Measurements from ENCODE around the gene RCOR3. TPM values are rescaled to one million over a fixed set of nuclear protein-coding genes. Genes with fewer than 3 reads are reported as not detected.
"Not testable (repeated sequence)": the region's sequence is repeated elsewhere in the genome, so short reads cannot be mapped to it uniquely, and the experiment has no call there.

The RCOR3 gene
- total RNA-seq, 2 donors from 2014 or later, result 40.7 to 76.8 TPM

DNA sequence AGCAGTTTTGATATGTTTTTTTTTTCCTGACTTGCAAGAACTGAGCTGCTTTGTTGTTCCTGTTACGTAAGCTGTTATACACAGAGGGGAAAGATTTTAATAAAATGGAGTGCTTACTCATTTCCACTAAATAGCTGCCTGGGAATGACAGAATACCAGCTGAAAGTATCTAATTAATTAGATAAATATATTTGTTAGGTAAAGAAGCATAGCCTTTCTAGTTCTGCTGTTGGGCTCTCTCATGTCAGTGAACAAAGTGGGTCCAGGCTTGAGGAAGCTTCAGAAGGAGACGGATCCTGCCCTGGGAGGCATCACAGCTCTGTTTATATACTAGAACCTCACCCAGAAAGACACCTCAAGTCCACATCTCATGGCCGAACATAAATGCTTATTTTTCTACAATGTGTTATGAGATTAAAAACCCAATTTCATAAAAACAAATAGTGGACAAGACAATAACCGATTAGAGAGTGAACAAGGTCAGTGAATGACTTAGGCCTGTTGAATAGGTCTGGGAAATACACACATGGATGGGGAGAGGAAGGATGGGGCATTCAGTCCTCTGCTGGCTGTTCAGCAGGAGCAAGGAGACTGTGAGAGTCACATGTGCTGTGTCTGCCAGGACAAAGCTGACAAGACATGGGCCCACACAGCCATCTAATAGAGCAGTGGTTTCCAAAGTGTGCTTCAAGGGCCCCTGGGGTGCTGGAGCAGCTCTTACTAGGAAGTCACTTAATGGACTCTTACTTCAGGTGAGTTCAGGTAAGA lies 88.1 kb downstream of the RCOR3 start:
- H3K27ac ChIP-seq, result peak overlapping the region in 1 of 4 donors; percentile 52
- H3K27me3 ChIP-seq, result no peaks in the 10 kb centered on the region
- no peak for ATAC-seq
- H3K9me3 ChIP-seq, result no peaks in the 10 kb centered on the region
- TF ChIP-seq CTCF (IDR thresholded peaks at IDR 0.05) (no peak), POLR2A (IDR thresholded peaks at IDR 0.05) (no peak)
- no peak for DNase-seq
- no peak overlapping the region for H3K4me3 ChIP-seq
- no peaks in the 10 kb centered on the region for H3K36me3 ChIP-seq (replicated peaks in 1 of 2; ENCODE audit: insufficient read depth in 1 of 2, low read depth in 2 of 2)
- WGBS, 2 donors, result 28 to 42% methylated on average over 4 of the region's 4 CpGs
- peaks cover 44% of the 10 kb centered on the region for H3K4me1 ChIP-seq
- intact Hi-C loops (cut with DNase I), result no loop called here

DNA sequence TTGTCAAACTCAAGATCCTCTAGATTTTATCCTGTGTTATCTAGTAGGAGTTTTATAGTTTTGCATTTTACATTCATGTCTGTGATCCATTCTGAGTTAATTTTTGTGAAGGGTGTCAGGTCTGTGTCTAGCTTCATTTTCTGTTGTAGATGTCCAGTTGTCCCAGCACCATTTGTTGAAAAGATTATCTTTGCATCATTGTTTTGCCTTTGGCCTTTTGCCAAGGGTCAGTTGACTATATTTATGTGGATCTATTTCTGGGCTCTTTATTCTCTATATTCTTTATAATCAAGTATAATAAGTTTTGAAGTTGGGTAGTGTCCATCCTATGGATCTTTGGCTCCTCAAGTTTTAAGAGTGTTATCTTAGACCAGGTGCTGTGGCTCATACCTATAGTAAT lies 89.4 kb downstream of the RCOR3 start:
- TF ChIP-seq CTCF (IDR thresholded peaks at IDR 0.05), result no peak
- TF ChIP-seq POLR2A (IDR thresholded peaks at IDR 0.05), result no peak
- H3K36me3 ChIP-seq (replicated peaks in 1 of 2; ENCODE audit: insufficient read depth in 1 of 2, low read depth in 2 of 2), result no peaks in the 10 kb centered on the region
- no peak overlapping the region for H3K27ac ChIP-seq
- ATAC-seq (no peak), DNase-seq (no peak)
- H3K4me1 ChIP-seq, result peaks cover 45% of the 10 kb centered on the region
- H3K27me3 ChIP-seq, result no peaks in the 10 kb centered on the region
- intact Hi-C loops (cut with DNase I), result no loop called here
- no peaks in the 10 kb centered on the region for H3K9me3 ChIP-seq
- H3K4me3 ChIP-seq, result no peak overlapping the region

GRCh38 chr1:211349741-211350140 lies 90.6 kb downstream of the RCOR3 start:
- no peak for ATAC-seq
- no peak overlapping the region for H3K27ac ChIP-seq
- TF ChIP-seq POLR2A (IDR thresholded peaks at IDR 0.05) (no peak), CTCF (IDR thresholded peaks at IDR 0.05) (no peak)
- no peaks in the 10 kb centered on the region for H3K36me3 ChIP-seq (replicated peaks in 1 of 2; ENCODE audit: insufficient read depth in 1 of 2, low read depth in 2 of 2)
- no peaks in the 10 kb centered on the region for H3K27me3 ChIP-seq
- H3K4me3 ChIP-seq, result no peak overlapping the region
- WGBS, 2 donors, result 71 to 75% methylated on average over 2 of the region's 2 CpGs
- peaks cover 33% of the 10 kb centered on the region for H3K4me1 ChIP-seq
- DNase-seq, result no peak
- no peaks in the 10 kb centered on the region for H3K9me3 ChIP-seq
- intact Hi-C loops (cut with DNase I), result no loop called here

GRCh38 chr1:211352055-211352454 lies 92.9 kb downstream of the RCOR3 start:
- H3K4me1 ChIP-seq, result peaks cover 10% of the 10 kb centered on the region
- H3K27ac ChIP-seq; H3K4me3 ChIP-seq; H3K36me3 ChIP-seq (replicated peaks in 1 of 2; ENCODE audit: insufficient read depth in 1 of 2, low read depth in 2 of 2); H3K9me3 ChIP-seq; ATAC-seq; H3K27me3 ChIP-seq; DNase-seq; intact Hi-C loops (cut with DNase I): not testable (repeated sequence)
- WGBS, 2 donors, result 96 to 100% methylated on average over 3 of the region's 3 CpGs

DNA sequence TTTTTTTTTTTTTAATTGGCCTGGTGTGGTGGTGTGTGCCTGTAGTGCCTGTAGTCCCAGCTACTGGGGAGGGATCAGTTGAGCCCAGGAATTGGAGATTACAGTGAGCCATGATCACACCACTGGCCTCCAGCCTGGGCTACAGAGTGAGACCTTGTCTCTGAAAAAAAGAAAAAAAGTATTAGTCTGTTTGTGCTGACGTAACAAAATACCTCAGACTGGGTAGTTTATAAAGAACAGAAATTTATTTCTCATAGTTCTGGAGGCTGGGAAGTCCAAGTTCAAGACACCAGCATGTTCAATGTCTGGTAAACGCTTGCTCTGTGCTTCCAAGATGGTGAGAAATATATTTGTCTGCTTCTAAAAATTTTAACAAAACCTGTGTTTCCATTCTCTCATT lies 93.3 kb downstream of the RCOR3 start:
- ATAC-seq, result no peak
- DNase-seq, result no peak
- Histone ChIP-seq H3K27me3 (no peaks in the 10 kb centered on the region), H3K9me3 (no peaks in the 10 kb centered on the region), H3K4me3 (no peak overlapping the region), H3K36me3 (replicated peaks in 1 of 2; ENCODE audit: insufficient read depth in 1 of 2, low read depth in 2 of 2) (peaks cover 0 to 4% of the 10 kb centered on the region in 2 donors), H3K27ac (no peak overlapping the region), H3K4me1 (peaks cover 6% of the 10 kb centered on the region)
- TF ChIP-seq POLR2A (IDR thresholded peaks at IDR 0.05), result no peak
- TF ChIP-seq CTCF (IDR thresholded peaks at IDR 0.05), result no peak
- 90 to 96% methylated on average over 2 of the region's 2 CpGs for WGBS, 2 donors
- intact Hi-C loops (cut with DNase I), result no loop called here
